Measurements from ENCODE around the gene TMCC3. TPM values are rescaled to one million over a fixed set of nuclear protein-coding genes. Genes with fewer than 3 reads are reported as not detected.
A peak's percentile ranks its signal among the peaks of the same experiment; 100 is the strongest.

The TMCC3 gene
- total RNA-seq, 2 experiments from 2014 or later = 0.18 to 0.60 TPM

GRCh38 chr12:94670075-94670474 lies 19.7 kb upstream of the TMCC3 start:
- no peak overlapping the region for H3K27ac Mint-ChIP-seq
- H3K27me3 Mint-ChIP-seq (ENCODE audit: low read depth) = peaks cover 35% of the 10 kb centered on the region
- peaks cover 4% of the 10 kb centered on the region for H3K4me1 Mint-ChIP-seq (ENCODE audit: low read depth)
- ChIA-PET POLR2A (no interaction called here), CTCF (no interaction called here)
- DNase-seq (no peak), ATAC-seq (no peak)
- H3K4me3 Mint-ChIP-seq = no peak overlapping the region
- no peaks in the 10 kb centered on the region for H3K9me3 Mint-ChIP-seq (ENCODE audit: insufficient read depth)
- no peaks in the 10 kb centered on the region for H3K36me3 Mint-ChIP-seq (ENCODE audit: low read depth)

GRCh38 chr12:94667031-94667540 lies 16.7 kb upstream of the TMCC3 start:
- H3K4me3 Mint-ChIP-seq = no peak overlapping the region
- POLR2A ChIA-PET = no interaction called here

GRCh38 chr12:94666158-94666557 lies 15.8 kb upstream of the TMCC3 start:
- Mint-ChIP-seq H3K27ac (no peak overlapping the region), H3K4me1 (ENCODE audit: low read depth) (no peaks in the 10 kb centered on the region), H3K36me3 (ENCODE audit: low read depth) (no peaks in the 10 kb centered on the region), H3K27me3 (ENCODE audit: low read depth) (peaks cover 19% of the 10 kb centered on the region), H3K9me3 (ENCODE audit: insufficient read depth) (no peaks in the 10 kb centered on the region), H3K4me3 (no peak overlapping the region)
- DNase-seq (no peak), ATAC-seq (no peak)
- ChIA-PET CTCF (no interaction called here), POLR2A (no interaction called here)

More at GRCh38 chr12:94667031-94667540, 16.7 kb upstream of the TMCC3 start:
- no peak overlapping the region for H3K27ac Mint-ChIP-seq
- ATAC-seq (no peak), DNase-seq (no peak)
- H3K9me3 Mint-ChIP-seq (ENCODE audit: insufficient read depth) = no peaks in the 10 kb centered on the region
- H3K27me3 Mint-ChIP-seq (ENCODE audit: low read depth) = peaks cover 18% of the 10 kb centered on the region
- CTCF ChIA-PET = no interaction called here
- no peaks in the 10 kb centered on the region for H3K36me3 Mint-ChIP-seq (ENCODE audit: low read depth)
- no peaks in the 10 kb centered on the region for H3K4me1 Mint-ChIP-seq (ENCODE audit: low read depth)

GRCh38 chr12:94663702-94664101 lies 13.3 kb upstream of the TMCC3 start:
- no peak for ATAC-seq
- Mint-ChIP-seq H3K4me1 (ENCODE audit: low read depth) (no peaks in the 10 kb centered on the region), H3K27me3 (ENCODE audit: low read depth) (peaks cover 20% of the 10 kb centered on the region), H3K4me3 (no peak overlapping the region), H3K9me3 (ENCODE audit: insufficient read depth) (no peaks in the 10 kb centered on the region), H3K36me3 (ENCODE audit: low read depth) (no peaks in the 10 kb centered on the region), H3K27ac (no peak overlapping the region)
- POLR2A ChIA-PET = no interaction called here
- CTCF ChIA-PET = no interaction called here
- no peak for DNase-seq

- ATAC-seq = no peak
- Mint-ChIP-seq H3K36me3 (ENCODE audit: low read depth) (no peaks in the 10 kb centered on the region), H3K9me3 (ENCODE audit: insufficient read depth) (no peaks in the 10 kb centered on the region), H3K4me3 (no peak overlapping the region), H3K27me3 (ENCODE audit: low read depth) (peaks cover 23% of the 10 kb centered on the region), H3K27ac (no peak overlapping the region), H3K4me1 (ENCODE audit: low read depth) (no peaks in the 10 kb centered on the region)
- POLR2A ChIA-PET = no interaction called here
- CTCF ChIA-PET = no interaction called here
- no peak for DNase-seq
These were observed 12.7 kb upstream of the TMCC3 start for GRCh38 chr12:94663071-94663470.

- H3K4me3 Mint-ChIP-seq = no peak overlapping the region
- no peaks in the 10 kb centered on the region for H3K36me3 Mint-ChIP-seq (ENCODE audit: low read depth)
- H3K4me1 Mint-ChIP-seq (ENCODE audit: low read depth) = no peaks in the 10 kb centered on the region
- H3K27ac Mint-ChIP-seq = no peak overlapping the region
- POLR2A ChIA-PET = no interaction called here
- DNase-seq = no peak
- CTCF ChIA-PET = no interaction called here
- H3K9me3 Mint-ChIP-seq (ENCODE audit: insufficient read depth) = no peaks in the 10 kb centered on the region
- ATAC-seq = no peak
- peaks cover 21% of the 10 kb centered on the region for H3K27me3 Mint-ChIP-seq (ENCODE audit: low read depth)
These were observed 10.1 kb upstream of the TMCC3 start for GRCh38 chr12:94660436-94660835.

GRCh38 chr12:94659346-94659930 lies 9.1 kb upstream of the TMCC3 start:
- no peaks in the 10 kb centered on the region for H3K9me3 Mint-ChIP-seq (ENCODE audit: insufficient read depth)
- H3K4me3 Mint-ChIP-seq = no peak overlapping the region
- H3K27me3 Mint-ChIP-seq (ENCODE audit: low read depth) = peaks cover 21% of the 10 kb centered on the region
- no peak overlapping the region for H3K27ac Mint-ChIP-seq
- no peaks in the 10 kb centered on the region for H3K4me1 Mint-ChIP-seq (ENCODE audit: low read depth)
- POLR2A ChIA-PET = no interaction called here
- ATAC-seq = no peak
- no peak for DNase-seq
- H3K36me3 Mint-ChIP-seq (ENCODE audit: low read depth) = no peaks in the 10 kb centered on the region
- CTCF ChIA-PET = no interaction called here

GRCh38 chr12:94658931-94659330 lies 8.6 kb upstream of the TMCC3 start:
- Mint-ChIP-seq H3K9me3 (ENCODE audit: insufficient read depth) (no peaks in the 10 kb centered on the region), H3K36me3 (ENCODE audit: low read depth) (no peaks in the 10 kb centered on the region), H3K27ac (no peak overlapping the region), H3K4me1 (ENCODE audit: low read depth) (no peaks in the 10 kb centered on the region), H3K27me3 (ENCODE audit: low read depth) (peaks cover 21% of the 10 kb centered on the region), H3K4me3 (no peak overlapping the region)
- CTCF ChIA-PET = no interaction called here
- no peak for DNase-seq
- no peak for ATAC-seq
- POLR2A ChIA-PET = no interaction called here

- peaks cover 31% of the 10 kb centered on the region for H3K27me3 Mint-ChIP-seq (ENCODE audit: low read depth)
- ChIA-PET POLR2A (no interaction called here), CTCF (no interaction called here)
- DNase-seq (no peak), ATAC-seq (no peak)
- H3K4me1 Mint-ChIP-seq (ENCODE audit: low read depth) = no peaks in the 10 kb centered on the region
- H3K27ac Mint-ChIP-seq = no peak overlapping the region
- no peak overlapping the region for H3K4me3 Mint-ChIP-seq
- no peaks in the 10 kb centered on the region for H3K36me3 Mint-ChIP-seq (ENCODE audit: low read depth)
- H3K9me3 Mint-ChIP-seq (ENCODE audit: insufficient read depth) = no peaks in the 10 kb centered on the region
These were observed 6.2 kb upstream of the TMCC3 start for GRCh38 chr12:94656556-94656955.

- peak overlapping the region; percentile 74 for H3K4me3 Mint-ChIP-seq
- H3K9me3 Mint-ChIP-seq (ENCODE audit: insufficient read depth) = no peaks in the 10 kb centered on the region
- DNase-seq = peak; percentile 37
- CTCF ChIA-PET = interaction anchor here (1.5 kb wide), 1 partner anchor 12 kb away, joined by 3 read pairs; no protein-coding TSS in a partner anchor
- peaks cover 62% of the 10 kb centered on the region for H3K27me3 Mint-ChIP-seq (ENCODE audit: low read depth)
- peaks cover 13% of the 10 kb centered on the region for H3K4me1 Mint-ChIP-seq (ENCODE audit: low read depth)
- peak; percentile 86 for ATAC-seq
- H3K36me3 Mint-ChIP-seq (ENCODE audit: low read depth) = no peaks in the 10 kb centered on the region
- POLR2A ChIA-PET = no interaction called here
- no peak overlapping the region for H3K27ac Mint-ChIP-seq
These were observed 811 bp downstream of the TMCC3 start for GRCh38 chr12:94649349-94650142.

GRCh38 chr12:94648578-94648977 lies 1.8 kb downstream of the TMCC3 start:
- ATAC-seq = no peak
- Mint-ChIP-seq H3K4me1 (ENCODE audit: low read depth) (peaks cover 23% of the 10 kb centered on the region), H3K27me3 (ENCODE audit: low read depth) (peaks cover 68% of the 10 kb centered on the region), H3K4me3 (no peak overlapping the region), H3K27ac (no peak overlapping the region), H3K9me3 (ENCODE audit: insufficient read depth) (no peaks in the 10 kb centered on the region), H3K36me3 (ENCODE audit: low read depth) (no peaks in the 10 kb centered on the region)
- no peak for DNase-seq
- ChIA-PET POLR2A (no interaction called here), CTCF (interaction anchor here (1.1 kb wide), 1 partner anchor 27 kb away, joined by 4 read pairs; no protein-coding TSS in a partner anchor)

GRCh38 chr12:94644141-94644979 lies 6.0 kb downstream of the TMCC3 start:
- H3K36me3 Mint-ChIP-seq (ENCODE audit: low read depth) = no peaks in the 10 kb centered on the region
- peak; percentile 57 for ATAC-seq
- peak; percentile 45 for DNase-seq
- ChIA-PET POLR2A (no interaction called here), CTCF (interaction anchor here (1.2 kb wide), 1 partner anchor 231 kb away, joined by 4 read pairs; no protein-coding TSS in a partner anchor)
- no peaks in the 10 kb centered on the region for H3K9me3 Mint-ChIP-seq (ENCODE audit: insufficient read depth)
- peak overlapping the region; percentile 48 for H3K4me3 Mint-ChIP-seq
- H3K27me3 Mint-ChIP-seq (ENCODE audit: low read depth) = peaks cover 46% of the 10 kb centered on the region
- H3K4me1 Mint-ChIP-seq (ENCODE audit: low read depth) = peaks cover 36% of the 10 kb centered on the region
- H3K27ac Mint-ChIP-seq = peak overlapping the region; percentile 22

Measured in activated CD8-positive, alpha-beta T cell treated with anti-CD3 and anti-CD28 coated beads, Interleukin-2, amount 10 ng/mL, durations not matched to agents 7 days and 5 days (primary cell).